AG09309 (cell line): Measurements from ENCODE around the gene GRK5.

Experiments used
- DNase-seq: peaks from one replicate; pipeline ENCODE4 v3.0.0-alpha.2; 2010; ENCODE audit warnings: low read depth
- H3K4me3 ChIP-seq: 2 replicates; pipeline ENCODE4 v1.5.1; 2011; ENCODE audit warnings: mild to moderate bottlenecking, low read depth, low read length, moderate library complexity; ENCODE audit not compliant: control insufficient read depth
- CTCF ChIP-seq: IDR thresholded peaks from 2 replicates; pipeline ENCODE4 v1.5.1; 2011; ENCODE audit warnings: mild to moderate bottlenecking, low read depth, low read length, inconsistent platforms; ENCODE audit not compliant: insufficient read depth, control insufficient read depth; ENCODE audit errors: missing control alignments

Gene GRK5

GRCh38 chr10:119291223-119291900 is 84.0 kb downstream of the GRK5 start:
- H3K4me3 ChIP-seq: no peak overlapping the region
- no peak for DNase-seq
- no peak for TF ChIP-seq CTCF

- TF ChIP-seq CTCF: no peak
- DNase-seq: no peak
- H3K4me3 ChIP-seq: no peak overlapping the region
Observed at GRCh38 chr10:119292968-119293760, 85.8 kb downstream of the GRK5 start.

- no peak for TF ChIP-seq CTCF
- no peak overlapping the region for H3K4me3 ChIP-seq
- no peak for DNase-seq
Observed at GRCh38 chr10:119296703-119297102, 89.3 kb downstream of the GRK5 start.

GRCh38 chr10:119297207-119297968 is 90.0 kb downstream of the GRK5 start:
- H3K4me3 ChIP-seq: no peak overlapping the region
- DNase-seq: no peak
- TF ChIP-seq CTCF: no peak

GRCh38 chr10:119298810-119299209 is 91.4 kb downstream of the GRK5 start:
- DNase-seq: no peak

More at GRCh38 chr10:119298810-119299209, 91.4 kb downstream of the GRK5 start:
- H3K4me3 ChIP-seq: no peak overlapping the region
- no peak for TF ChIP-seq CTCF
